CD14-positive monocyte (primary cell): Measurements from ENCODE around the gene MPV17. TPM values are rescaled to one million over a fixed set of nuclear protein-coding genes. Genes with fewer than 3 reads are reported as not detected.

Experiments
- DNase-seq, 3 donors: peaks; one replicate each; pipeline ENCODE4 v3.0.0-alpha.2; 2011 to 2022
- H2AFZ ChIP-seq: 2 replicates; pipeline ENCODE4 v1.6.0; 2012; ENCODE audit warnings: mild to moderate bottlenecking, low read depth, low read length, inconsistent platforms; ENCODE audit not compliant: insufficient read depth, poor library complexity, severe bottlenecking
- H3K27ac ChIP-seq, 2 donors: 1 replicate in 1 of 2; 2 replicates in 1 of 2; pipeline ENCODE4 v1.5.1; 2012 to 2013; ENCODE audit warnings: low read length in 2 of 2, control low read depth in 1 of 2, inconsistent platforms in 1 of 2, low read depth in 1 of 2, mild to moderate bottlenecking in 1 of 2
- H3K27me3 ChIP-seq, 2 donors: one replicate each; pipeline versions ENCODE4 v1.6.0 to v1.6.1; 2011 to 2013; ENCODE audit warnings: low read length in 2 of 2; ENCODE audit not compliant: control insufficient read depth in 2 of 2, insufficient read depth in 2 of 2
- H3K36me3 ChIP-seq, 2 donors: replicated peaks in 1 of 2; 1 replicate in 1 of 2; 2 replicates in 1 of 2; pipeline versions ENCODE4 v1.5.1 to v1.6.1; 2012 to 2013; ENCODE audit warnings: low read length in 2 of 2, control low read depth in 1 of 2, inconsistent platforms in 1 of 2, mild to moderate bottlenecking in 1 of 2; ENCODE audit not compliant: insufficient read depth in 2 of 2, control insufficient read depth in 1 of 2
- H3K4me1 ChIP-seq, 2 donors: 1 replicate in 1 of 2; 2 replicates in 1 of 2; pipeline versions ENCODE4 v1.5.1 to v1.6.1; 2012 to 2013; ENCODE audit warnings: low read length in 2 of 2, control low read depth in 1 of 2, inconsistent platforms in 1 of 2, mild to moderate bottlenecking in 1 of 2, moderate library complexity in 1 of 2; ENCODE audit not compliant: insufficient read depth in 2 of 2, control insufficient read depth in 1 of 2
- H3K4me2 ChIP-seq: replicated peaks from 2 replicates; pipeline ENCODE3; 2012; ENCODE audit warnings: low read length, moderate library complexity, mild to moderate bottlenecking; ENCODE audit not compliant: poor library complexity, severe bottlenecking; ENCODE audit errors: extremely low read depth
- H3K4me3 ChIP-seq, 3 experiments: fragments of 200-600 bp in 1 of 3; sonication (generic) in 1 of 3; replicated peaks in 1 of 3; 1 replicate in 2 of 3; 2 replicates in 1 of 3; pipeline ENCODE4 v1.5.1; 2011 to 2013; ENCODE audit warnings: low read length in 3 of 3, mild to moderate bottlenecking in 3 of 3, control low read depth in 2 of 3, low read depth in 2 of 3, inconsistent platforms in 1 of 3, moderate library complexity in 1 of 3
- H3K79me2 ChIP-seq: 2 replicates; pipeline ENCODE4 v1.6.0; 2012; ENCODE audit warnings: mild to moderate bottlenecking, control low read depth, inconsistent platforms, low read length, moderate library complexity; ENCODE audit not compliant: insufficient read depth
- H3K9ac ChIP-seq: 2 replicates; pipeline ENCODE4 v1.6.0; 2017; ENCODE audit warnings: low read length, mild to moderate bottlenecking; ENCODE audit not compliant: insufficient read depth, poor library complexity, severe bottlenecking
- H3K9me3 ChIP-seq, 2 donors: replicated peaks in 1 of 2; 1 replicate in 1 of 2; 2 replicates in 1 of 2; pipeline versions ENCODE4 v1.5.1 to v1.6.1; 2012 to 2013; ENCODE audit warnings: low read length in 2 of 2, control low read depth in 1 of 2; ENCODE audit not compliant: control insufficient read depth in 1 of 2, insufficient read depth in 1 of 2
- H4K20me1 ChIP-seq: 2 replicates; pipeline ENCODE4 v1.6.0; 2012; ENCODE audit warnings: mild to moderate bottlenecking, low read length, control low read depth, moderate library complexity; ENCODE audit not compliant: insufficient read depth
- H3K27ac Mint-ChIP-seq, 7 donors: one replicate each; pipeline ENCODE4 v1.8.0; 2020; ENCODE audit warnings: mild to moderate bottlenecking in 7 of 7, mixed read lengths in 7 of 7, moderate library complexity in 6 of 7, inconsistent platforms in 2 of 7
- H3K27me3 Mint-ChIP-seq, 3 donors: one replicate each; pipeline ENCODE4 v1.8.0; 2021 to 2022; ENCODE audit warnings: low read depth in 3 of 3, mild to moderate bottlenecking in 3 of 3, mixed read lengths in 3 of 3, moderate library complexity in 3 of 3, inconsistent platforms in 1 of 3
- H3K36me3 Mint-ChIP-seq, 2 donors: one replicate each; pipeline ENCODE4 v1.8.0; 2020; ENCODE audit warnings: mixed read lengths in 2 of 2, inconsistent platforms in 1 of 2, mild to moderate bottlenecking in 1 of 2
- H3K4me1 Mint-ChIP-seq: one replicate; pipeline ENCODE4 v1.8.0; 2020; ENCODE audit warnings: mild to moderate bottlenecking, mixed read lengths
- H3K4me3 Mint-ChIP-seq, 2 donors: one replicate each; pipeline ENCODE4 v1.8.0; 2020; ENCODE audit warnings: mild to moderate bottlenecking in 2 of 2, mixed read lengths in 2 of 2, moderate library complexity in 1 of 2
- H3K9me3 Mint-ChIP-seq, 7 donors: one replicate each; pipeline ENCODE4 v1.8.0; 2020 to 2022; ENCODE audit warnings: mixed read lengths in 7 of 7, mild to moderate bottlenecking in 6 of 7, moderate library complexity in 6 of 7, inconsistent platforms in 2 of 7
- CTCF ChIP-seq: fragments of 200-600 bp; IDR thresholded peaks from one replicate; pipeline ENCODE4 v1.8.0; 2022; ENCODE audit warnings: antibody characterized with exemption, mild to moderate bottlenecking
- WGBS: methylation state at CpG from one replicate; pipeline ENCODE4 v1.1.5; 2013; ENCODE audit warnings: missing lambda C conversion rate; ENCODE audit not compliant: insufficient coverage; 5-methylcytosine and 5-hydroxymethylcytosine counted together
- intact Hi-C, 2 donors: fragments of 100-400 bp; cut with micrococcal nuclease; formaldehyde crosslinking; loops; one replicate each; pipeline versions ENCODE4 v1.15.0 to v1.15.1; 2023
- polyA plus RNA-seq, 3 donors: library from polyadenylated mRNA; depleted of rRNA in 1 of 3; unstranded in 2 of 3; stranded (reverse) in 1 of 3; fragments of 300-500 nt in 2 of 3; fragments of >200 nt in 1 of 3; fragmentation: Illumina TruSeq in 2 of 3; gene quantifications; 1 replicate in 2 of 3; 2 replicates in 1 of 3; pipeline ENCODE4 v1.2.3, GENCODE V29; 2012 to 2021

The MPV17 gene
- polyA plus RNA-seq, 3 donors: 136 to 160 (median 160) TPM

GRCh38 chr2:27288610-27289009 is 34.3 kb downstream of the MPV17 start:
- Mint-ChIP-seq H3K9me3 (no peaks in the 10 kb centered on the region), H3K27ac (no peak overlapping the region)
- H3K4me2 ChIP-seq: no peak overlapping the region

GRCh38 chr2:27285481-27285880 is 37.4 kb downstream of the MPV17 start:
- Mint-ChIP-seq H3K27me3 (peaks cover 2 to 7% (median 7%) of the 10 kb centered on the region in 3 donors), H3K36me3 (no peaks in the 10 kb centered on the region), H3K9me3 (no peaks in the 10 kb centered on the region), H3K4me3 (no peak overlapping the region), H3K27ac (no peak overlapping the region), H3K4me1 (peaks cover 2% of the 10 kb centered on the region)
- Histone ChIP-seq H3K9ac (no peak overlapping the region), H3K4me2 (no peak overlapping the region), H3K27ac (no peak overlapping the region), H4K20me1 (no peaks in the 10 kb centered on the region), H3K9me3 (no peaks in the 10 kb centered on the region), H3K4me3 (no peak overlapping the region), H3K4me1 (peaks cover 0 to 4% of the 10 kb centered on the region in 2 donors), H3K79me2 (no peaks in the 10 kb centered on the region), H3K27me3 (no peaks in the 10 kb centered on the region), H2AFZ (no peak overlapping the region), H3K36me3 (no peaks in the 10 kb centered on the region)
- DNase-seq: no peak
- no CpG with 5 or more reads among the region's 6 CpGs for WGBS
- TF ChIP-seq CTCF: no peak
- intact Hi-C loops: no loop called here

More at GRCh38 chr2:27288610-27289009, 34.3 kb downstream of the MPV17 start:
- DNase-seq: no peak
- H4K20me1 ChIP-seq: no peaks in the 10 kb centered on the region
- H2AFZ ChIP-seq: no peak overlapping the region
- no peak for TF ChIP-seq CTCF
- no peaks in the 10 kb centered on the region for H3K36me3 ChIP-seq
- no peak overlapping the region for H3K27ac ChIP-seq
- intact Hi-C loops: no loop called here
- no peaks in the 10 kb centered on the region for H3K27me3 ChIP-seq
- Mint-ChIP-seq H3K27me3 (peaks cover 1 to 7% (median 4%) of the 10 kb centered on the region in 3 donors), H3K4me1 (peaks cover 2% of the 10 kb centered on the region), H3K36me3 (no peaks in the 10 kb centered on the region), H3K4me3 (no peak overlapping the region)
- WGBS: no CpG with 5 or more reads among the region's 3 CpGs
- no peak overlapping the region for H3K4me3 ChIP-seq
- peaks cover 0 to 7% of the 10 kb centered on the region in 2 donors for H3K4me1 ChIP-seq
- no peaks in the 10 kb centered on the region for H3K79me2 ChIP-seq
- H3K9me3 ChIP-seq: no peaks in the 10 kb centered on the region
- H3K9ac ChIP-seq: no peak overlapping the region
